Neutrophil (primary cell): Measurements from ENCODE around the gene PBRM1.

Source experiments
- H3K27ac ChIP-seq: fragments of 200-600 bp; sonication (generic); 2 replicates; pipeline ENCODE4 v1.5.1; 2016; ENCODE audit warnings: mild to moderate bottlenecking, moderate library complexity
- H3K27me3 ChIP-seq: fragments of 200-600 bp; sonication (generic); 2 replicates; pipeline ENCODE4 v1.6.0; 2016; ENCODE audit warnings: mild to moderate bottlenecking
- H3K36me3 ChIP-seq: fragments of 200-600 bp; sonication (generic); 2 replicates; pipeline ENCODE4 v1.5.1; 2017
- H3K4me1 ChIP-seq, 2 experiments: fragments of 200-600 bp in 1 of 2; sonication (generic) in 1 of 2; 1 replicate in 1 of 2; 2 replicates in 1 of 2; pipeline versions ENCODE4 v1.5.1 to v1.6.1; 2013 to 2016; ENCODE audit warnings: low read depth in 1 of 2, low read length in 1 of 2, mild to moderate bottlenecking in 1 of 2, moderate library complexity in 1 of 2; ENCODE audit not compliant: control insufficient read depth in 1 of 2, insufficient read depth in 1 of 2
- H3K4me3 ChIP-seq, 2 experiments: fragments of 200-600 bp in 1 of 2; sonication (generic) in 1 of 2; 1 replicate in 1 of 2; 2 replicates in 1 of 2; pipeline ENCODE4 v1.5.1; 2013 to 2016; ENCODE audit warnings: low read depth in 1 of 2, low read length in 1 of 2, mild to moderate bottlenecking in 1 of 2, moderate library complexity in 1 of 2
- H3K9me3 ChIP-seq: fragments of 200-600 bp; sonication (generic); 2 replicates; pipeline ENCODE4 v1.5.1; 2016
- TF ChIP-seq, protein P1 (sequence below): fragments of 200-600 bp; sonication (generic); IDR thresholded peaks from 2 replicates; pipeline ENCODE4 v1.5.1; 2016; ENCODE audit warnings: antibody characterized with exemption

Gene PBRM1

DNA sequence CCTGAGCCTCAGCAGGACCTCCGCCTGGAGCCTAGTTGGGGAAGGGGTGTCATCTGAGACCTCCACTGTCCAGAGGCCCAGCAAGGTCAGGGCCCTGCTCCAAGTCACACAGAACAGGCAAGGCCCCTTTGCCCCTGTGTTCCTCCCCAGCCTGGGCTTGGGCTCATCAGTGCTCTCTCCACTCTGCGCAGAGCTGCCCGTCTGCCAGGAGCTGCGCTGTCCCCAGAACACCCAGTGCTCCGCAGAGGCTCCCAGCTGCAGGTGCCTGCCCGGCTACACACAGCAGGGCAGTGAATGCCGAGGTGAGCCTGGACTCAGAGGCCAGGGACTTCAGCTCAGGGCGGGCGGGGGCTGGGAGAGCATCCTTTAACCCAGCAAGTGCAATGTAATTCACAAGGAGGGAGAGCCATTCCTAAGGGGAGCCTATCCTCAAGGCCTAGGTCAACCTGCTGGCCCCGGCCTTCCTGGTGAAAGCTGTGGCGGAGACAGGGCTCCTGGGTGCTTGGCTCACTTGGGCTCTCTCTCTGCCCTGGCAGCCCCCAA lies 182.8 kb downstream of the PBRM1 start:
- Histone ChIP-seq H3K9me3 (no peaks in the 10 kb centered on the region), H3K27me3 (peaks cover 48% of the 10 kb centered on the region), H3K4me3 (no peak overlapping the region), H3K36me3 (no peaks in the 10 kb centered on the region), H3K27ac (no peak overlapping the region), H3K4me1 (peaks cover 15 to 16% of the 10 kb centered on the region in 2 experiments)
- TF ChIP-seq, protein P1, sequence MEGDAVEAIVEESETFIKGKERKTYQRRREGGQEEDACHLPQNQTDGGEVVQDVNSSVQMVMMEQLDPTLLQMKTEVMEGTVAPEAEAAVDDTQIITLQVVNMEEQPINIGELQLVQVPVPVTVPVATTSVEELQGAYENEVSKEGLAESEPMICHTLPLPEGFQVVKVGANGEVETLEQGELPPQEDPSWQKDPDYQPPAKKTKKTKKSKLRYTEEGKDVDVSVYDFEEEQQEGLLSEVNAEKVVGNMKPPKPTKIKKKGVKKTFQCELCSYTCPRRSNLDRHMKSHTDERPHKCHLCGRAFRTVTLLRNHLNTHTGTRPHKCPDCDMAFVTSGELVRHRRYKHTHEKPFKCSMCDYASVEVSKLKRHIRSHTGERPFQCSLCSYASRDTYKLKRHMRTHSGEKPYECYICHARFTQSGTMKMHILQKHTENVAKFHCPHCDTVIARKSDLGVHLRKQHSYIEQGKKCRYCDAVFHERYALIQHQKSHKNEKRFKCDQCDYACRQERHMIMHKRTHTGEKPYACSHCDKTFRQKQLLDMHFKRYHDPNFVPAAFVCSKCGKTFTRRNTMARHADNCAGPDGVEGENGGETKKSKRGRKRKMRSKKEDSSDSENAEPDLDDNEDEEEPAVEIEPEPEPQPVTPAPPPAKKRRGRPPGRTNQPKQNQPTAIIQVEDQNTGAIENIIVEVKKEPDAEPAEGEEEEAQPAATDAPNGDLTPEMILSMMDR = no peak

DNA sequence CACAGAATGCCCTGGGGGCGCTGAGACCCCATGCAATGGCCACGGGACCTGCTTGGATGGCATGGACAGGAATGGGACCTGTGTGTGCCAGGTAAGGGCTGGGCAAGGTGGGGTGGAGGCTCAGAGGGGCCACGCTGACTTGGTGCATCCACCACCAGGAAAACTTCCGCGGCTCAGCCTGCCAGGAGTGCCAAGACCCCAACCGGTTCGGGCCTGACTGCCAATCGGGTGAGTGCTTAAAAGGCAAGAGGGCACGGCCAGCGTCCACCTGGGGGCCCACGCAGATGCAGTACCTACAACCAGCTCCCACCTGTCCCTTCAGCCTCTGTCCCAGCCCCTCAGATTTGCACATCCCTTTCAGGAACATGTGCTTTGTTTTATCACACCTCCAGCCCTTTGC lies 183.7 kb downstream of the PBRM1 start:
- Histone ChIP-seq H3K9me3 (no peaks in the 10 kb centered on the region), H3K27ac (no peak overlapping the region), H3K36me3 (no peaks in the 10 kb centered on the region), H3K27me3 (peaks cover 57% of the 10 kb centered on the region), H3K4me1 (peaks cover 22% of the 10 kb centered on the region in 2 experiments), H3K4me3 (no peak overlapping the region)
- TF ChIP-seq, protein P1 = no peak

DNA sequence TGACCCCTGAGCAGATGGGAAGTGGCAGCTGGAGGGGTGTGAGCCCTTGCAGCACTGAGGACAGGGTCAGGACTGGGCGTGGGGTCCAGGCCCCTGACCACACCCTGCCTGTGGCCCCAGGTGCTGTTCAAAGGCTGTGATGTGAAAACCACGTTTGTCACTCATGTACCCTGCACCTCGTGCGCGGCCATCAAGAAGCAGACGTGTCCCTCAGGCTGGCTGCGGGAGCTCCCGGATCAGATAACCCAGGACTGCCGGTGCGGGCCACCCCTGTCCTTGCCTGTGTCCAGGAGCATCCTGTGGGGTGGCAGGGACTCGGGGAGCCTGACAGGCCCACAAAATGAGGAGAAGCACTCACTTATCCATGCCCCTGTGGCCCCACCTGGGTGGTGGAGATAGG lies 184.7 kb downstream of the PBRM1 start:
- peaks cover 22% of the 10 kb centered on the region in 2 experiments for H3K4me1 ChIP-seq
- no peak overlapping the region for H3K4me3 ChIP-seq
- H3K9me3 ChIP-seq = no peaks in the 10 kb centered on the region
- TF ChIP-seq, protein P1 = no peak
- peaks cover 66% of the 10 kb centered on the region for H3K27me3 ChIP-seq
- no peak overlapping the region for H3K27ac ChIP-seq
- H3K36me3 ChIP-seq = no peaks in the 10 kb centered on the region

DNA sequence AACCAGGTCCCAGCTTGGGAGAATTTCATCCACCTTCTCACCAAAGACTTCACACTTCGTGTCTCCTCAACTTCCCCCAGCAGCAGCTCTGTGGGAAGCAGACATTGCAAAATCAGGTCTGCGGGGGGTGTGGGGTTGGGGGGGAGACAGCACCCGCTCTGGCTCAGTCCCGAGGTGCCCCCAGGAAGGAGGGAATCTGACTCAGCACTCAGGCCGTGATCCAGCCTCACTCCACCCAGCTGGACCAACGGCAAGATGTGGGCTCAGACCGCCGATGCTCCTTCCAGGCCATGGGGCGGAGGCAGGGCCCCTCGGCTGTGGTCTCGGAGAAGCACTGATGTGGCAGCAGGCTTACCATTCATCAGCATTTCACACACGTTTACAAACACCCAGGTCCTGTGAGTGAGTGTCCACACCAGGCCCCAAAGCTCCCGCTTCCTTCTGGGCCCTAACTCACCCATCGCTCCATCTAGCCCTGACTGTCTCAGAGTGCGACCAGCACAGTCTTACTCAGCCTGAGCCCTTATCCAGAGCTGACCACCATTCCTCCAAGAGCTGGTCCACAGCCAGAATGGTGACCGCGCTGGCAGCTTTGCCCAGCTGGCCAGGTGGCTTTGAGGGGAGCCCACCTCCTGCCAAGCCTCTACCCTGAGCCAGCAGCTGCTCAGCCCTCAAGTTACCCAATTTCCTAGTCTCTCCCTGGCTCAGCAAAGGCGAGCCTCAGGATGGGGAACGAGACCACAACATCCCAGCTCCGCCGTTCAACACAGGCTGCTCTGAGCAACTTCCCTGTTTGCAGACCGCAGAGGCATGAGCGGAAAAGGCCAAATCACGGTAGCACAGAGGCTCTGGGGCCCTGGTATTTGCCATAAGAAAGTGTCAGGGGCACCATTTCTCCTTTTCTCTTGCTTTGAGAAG lies 187.3 kb downstream of the PBRM1 start:
- TF ChIP-seq, protein P1 = no peak
- Histone ChIP-seq H3K9me3 (no peaks in the 10 kb centered on the region), H3K27ac (peak overlapping the region; percentile 79), H3K4me1 (peaks cover 22 to 29% of the 10 kb centered on the region in 2 experiments), H3K4me3 (peak overlapping the region; percentile 21 to 37), H3K36me3 (peaks cover 3% of the 10 kb centered on the region), H3K27me3 (peaks cover 77% of the 10 kb centered on the region)

DNA sequence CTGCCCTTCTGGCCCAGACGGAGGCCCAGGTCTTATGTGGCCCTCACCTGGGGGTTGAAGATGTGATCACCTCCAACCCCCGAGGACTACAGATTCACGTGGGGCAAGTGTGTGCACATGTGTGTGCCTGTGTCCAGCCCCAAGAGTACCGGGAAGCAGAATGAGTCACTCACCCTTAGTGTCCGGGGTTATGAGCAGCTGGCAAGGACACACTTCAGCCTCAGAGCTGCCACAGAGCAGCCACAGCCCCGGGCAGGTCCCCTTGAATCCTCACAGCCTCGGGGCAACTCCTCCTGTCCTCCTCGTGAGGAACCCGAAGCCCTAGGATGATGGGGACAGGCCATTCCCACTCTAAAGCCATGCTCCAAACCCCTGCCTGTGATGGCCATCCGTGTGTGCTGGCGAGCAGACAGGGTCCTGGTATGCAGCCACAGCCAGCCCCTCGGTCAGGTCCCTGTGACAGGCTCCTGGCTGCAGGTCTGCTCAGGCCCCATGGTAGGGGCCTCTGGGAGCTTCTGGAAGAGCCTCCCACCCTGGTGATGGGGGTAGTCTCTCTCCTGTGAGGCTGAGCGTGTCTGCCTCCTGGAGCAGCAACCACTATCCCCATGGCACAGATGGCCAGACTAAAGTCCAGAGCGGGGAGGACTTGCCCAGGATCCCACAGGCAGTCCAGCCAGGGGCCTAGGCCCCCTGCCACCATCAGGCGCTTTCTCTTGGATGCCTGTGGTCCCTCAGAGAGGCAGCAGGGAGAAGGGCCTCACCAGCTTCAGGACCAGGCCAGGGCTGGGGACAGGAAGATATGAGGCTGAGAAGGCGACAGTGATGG lies 189.7 kb downstream of the PBRM1 start:
- Histone ChIP-seq H3K4me1 (peaks cover 22 to 29% of the 10 kb centered on the region in 2 experiments), H3K4me3 (no peak overlapping the region), H3K27me3 (peaks cover 53% of the 10 kb centered on the region), H3K9me3 (no peaks in the 10 kb centered on the region), H3K36me3 (peaks cover 27% of the 10 kb centered on the region), H3K27ac (no peak overlapping the region)
- TF ChIP-seq, protein P1 = no peak
